H1 (cell line): ENCODE results near the gene AKR1C8. TPM values are rescaled to one million over a fixed set of nuclear protein-coding genes. Genes with fewer than 3 reads are reported as not detected.
A peak's percentile ranks its signal among the peaks of the same experiment; 100 is the strongest.

Source experiments
- CTCF ChIA-PET: fragments of 300-600 bp; sonication (Branson Sonifier 250); formaldehyde crosslinking; loops from one replicate; lab custom pipeline; 2021; ENCODE audit not compliant: partially characterized antibody; lab: Charles Lee
- POLR2A ChIA-PET: fragments of 300-600 bp; sonication (Branson Sonifier 250); formaldehyde crosslinking; loops from one replicate; lab custom pipeline; 2021; ENCODE audit warnings: inconsistent platforms; ENCODE audit not compliant: partially characterized antibody; lab: Charles Lee
- DNase-seq, 2 experiments: peaks; one replicate each; pipeline versions ENCODE4 v3.0.0 to v3.0.0-alpha.2; 2010 to 2022; ENCODE audit warnings: low spot score in 2 of 2, low read depth in 1 of 2, mixed read lengths in 1 of 2
- FAIRE-seq: peaks from 2 replicates; lab custom pipeline; 2011; peaks lifted over from hg19 to GRCh38; lab: Jason Lieb, UNC
- H2AFZ ChIP-seq: 2 replicates; pipeline ENCODE4 v1.8.1; 2012; ENCODE audit warnings: low read length, inconsistent platforms
- H2AK5ac ChIP-seq: 2 replicates; pipeline ENCODE4 v1.6.1; 2013; ENCODE audit warnings: low read depth, low read length
- H2BK120ac ChIP-seq: replicated peaks from 2 replicates; pipeline ENCODE3; 2013; ENCODE audit warnings: low read depth, low read length, inconsistent platforms
- H2BK12ac ChIP-seq: 2 replicates; pipeline ENCODE4 v1.6.1; 2013; ENCODE audit warnings: low read depth, low read length
- H2BK15ac ChIP-seq: 2 replicates; pipeline ENCODE4 v1.6.1; 2013; ENCODE audit warnings: low read length
- H2BK20ac ChIP-seq: 2 replicates; pipeline ENCODE4 v1.6.1; 2013; ENCODE audit warnings: low read length
- H2BK5ac ChIP-seq: 2 replicates; pipeline ENCODE4 v1.6.1; 2013; ENCODE audit warnings: low read depth, low read length
- H3K14ac ChIP-seq: 2 replicates; pipeline ENCODE4 v1.6.1; 2013; ENCODE audit warnings: inconsistent platforms; ENCODE audit not compliant: insufficient read length
- H3K18ac ChIP-seq: 2 replicates; pipeline ENCODE4 v1.6.1; 2013; ENCODE audit warnings: low read length; ENCODE audit errors: extremely low read depth
- H3K23ac ChIP-seq: 2 replicates; pipeline ENCODE4 v1.6.1; 2013; ENCODE audit warnings: inconsistent platforms; ENCODE audit not compliant: insufficient read length
- H3K23me2 ChIP-seq: 2 replicates; pipeline ENCODE4 v1.6.1; 2013; ENCODE audit warnings: low read depth, low read length
- H3K27ac ChIP-seq: 2 replicates; pipeline ENCODE4 v1.6.1; 2011; ENCODE audit warnings: low read depth, low read length, inconsistent platforms
- H3K27me3 ChIP-seq, 4 experiments: replicated peaks in 1 of 4; 1 replicate in 1 of 4; 2 replicates in 3 of 4; pipeline versions ENCODE4 v1.6.1 to v1.8.1; 2011 to 2013; ENCODE audit warnings: low read length in 3 of 4, mild to moderate bottlenecking in 3 of 4, inconsistent platforms in 2 of 4, mixed read lengths in 2 of 4, moderate library complexity in 1 of 4; ENCODE audit not compliant: control insufficient read depth in 3 of 4, insufficient read depth in 3 of 4; ENCODE audit errors: extremely low read depth in 1 of 4
- H3K36me3 ChIP-seq, 4 experiments: 2 replicates each; pipeline versions ENCODE4 v1.6.1 to v1.8.1; 2011 to 2013; ENCODE audit warnings: mild to moderate bottlenecking in 4 of 4, low read length in 3 of 4, moderate library complexity in 2 of 4, control low read depth in 1 of 4, inconsistent platforms in 1 of 4; ENCODE audit not compliant: insufficient read depth in 4 of 4, control insufficient read depth in 2 of 4
- H3K4ac ChIP-seq: replicated peaks from 2 replicates; pipeline ENCODE3; 2013; ENCODE audit warnings: low read length, low read depth, mixed read lengths, inconsistent platforms; ENCODE audit not compliant: insufficient read length
- H3K4me1 ChIP-seq, 4 experiments: replicated peaks in 1 of 4; 1 replicate in 1 of 4; 2 replicates in 3 of 4; pipeline versions ENCODE4 v1.6.1 to v1.8.1; 2011 to 2013; ENCODE audit warnings: low read length in 3 of 4, inconsistent platforms in 2 of 4, mixed read lengths in 1 of 4; ENCODE audit not compliant: insufficient read depth in 4 of 4, control insufficient read depth in 3 of 4
- H3K4me2 ChIP-seq, 2 experiments: 2 replicates each; pipeline versions ENCODE4 v1.6.1 to v1.8.1; 2011 to 2013; ENCODE audit warnings: low read depth in 2 of 2, low read length in 2 of 2, control low read depth in 1 of 2, inconsistent platforms in 1 of 2, mild to moderate bottlenecking in 1 of 2; ENCODE audit not compliant: insufficient read depth in 1 of 2
- H3K4me3 ChIP-seq, 4 experiments: fragments of 200-600, 300-600 bp in 1 of 4; sonication (generic), shearing (Covaris generic), sonication (Bioruptor Twin) in 1 of 4; 2 replicates each; pipeline versions ENCODE4 v1.5.1 to v1.8.1; 2011 to 2016; ENCODE audit warnings: low read length in 4 of 4, low read depth in 3 of 4, control low read depth in 2 of 4, inconsistent platforms in 2 of 4, mild to moderate bottlenecking in 2 of 4, mixed read lengths in 1 of 4, moderate library complexity in 1 of 4; ENCODE audit not compliant: insufficient read depth in 2 of 4; ENCODE audit errors: extremely low read depth in 1 of 4
- H3K56ac ChIP-seq: replicated peaks from 2 replicates; pipeline ENCODE3; 2013; ENCODE audit warnings: low read depth, mild to moderate bottlenecking, mixed read lengths, low read length, inconsistent platforms; ENCODE audit not compliant: insufficient read length
- H3K79me1 ChIP-seq: 2 replicates; pipeline ENCODE4 v1.6.1; 2013; ENCODE audit warnings: low read depth, low read length, control low read depth
- H3K79me2 ChIP-seq, 2 experiments: 2 replicates each; pipeline versions ENCODE4 v1.6.1 to v1.8.1; 2012 to 2013; ENCODE audit warnings: low read length in 2 of 2, mild to moderate bottlenecking in 2 of 2, inconsistent platforms in 1 of 2; ENCODE audit not compliant: insufficient read depth in 2 of 2, control insufficient read depth in 1 of 2
- H3K9ac ChIP-seq, 4 experiments: replicated peaks in 1 of 4; 1 replicate in 1 of 4; 2 replicates in 3 of 4; pipeline versions ENCODE4 v1.6.1 to v1.8.1; 2011 to 2013; ENCODE audit warnings: low read depth in 3 of 4, low read length in 3 of 4, control low read depth in 2 of 4, mild to moderate bottlenecking in 2 of 4, moderate library complexity in 2 of 4, inconsistent platforms in 1 of 4; ENCODE audit errors: extremely low read depth in 1 of 4
- H3K9me3 ChIP-seq, 2 experiments: 2 replicates each; pipeline versions ENCODE4 v1.6.1 to v1.8.1; 2012 to 2013; ENCODE audit warnings: mild to moderate bottlenecking in 2 of 2, moderate library complexity in 2 of 2, control low read depth in 1 of 2, inconsistent platforms in 1 of 2, low read depth in 1 of 2, low read length in 1 of 2, mixed read lengths in 1 of 2; ENCODE audit not compliant: insufficient read depth in 2 of 2
- H4K20me1 ChIP-seq, 2 experiments: replicated peaks in 1 of 2; 2 replicates each; pipeline versions ENCODE3 to v1.8.1; 2011 to 2013; ENCODE audit warnings: inconsistent platforms in 2 of 2, low read length in 2 of 2, mild to moderate bottlenecking in 1 of 2; ENCODE audit not compliant: insufficient read depth in 2 of 2, control insufficient read depth in 1 of 2
- H4K5ac ChIP-seq: 2 replicates; pipeline ENCODE4 v1.6.1; 2013; ENCODE audit warnings: low read length, low read depth, mixed read lengths, inconsistent platforms; ENCODE audit not compliant: insufficient read length
- H4K8ac ChIP-seq: 2 replicates; pipeline ENCODE4 v1.8.0; 2013; ENCODE audit warnings: mild to moderate bottlenecking, moderate library complexity, low read length, inconsistent platforms; ENCODE audit not compliant: insufficient read depth; ENCODE audit errors: extremely low read depth
- H4K91ac ChIP-seq: replicated peaks from 2 replicates; pipeline ENCODE3; 2013; ENCODE audit warnings: low read length, mixed read lengths, inconsistent platforms; ENCODE audit not compliant: insufficient read length
- CHD2 ChIP-seq: IDR thresholded peaks from 2 replicates; pipeline ENCODE4 v1.6.1; 2012; ENCODE audit warnings: low read length, improper control_type of control experiment
- RAD21 ChIP-seq, 2 experiments: IDR thresholded peaks in 1 of 2; conservative IDR thresholded peaks in 1 of 2; 2 replicates each; pipeline ENCODE4 v1.6.1; 2011; ENCODE audit warnings: low read depth in 2 of 2, low read length in 2 of 2, improper control_type of control experiment in 1 of 2, inconsistent platforms in 1 of 2, mild to moderate bottlenecking in 1 of 2, moderate library complexity in 1 of 2
- WGBS, 2 experiments: shearing (Covaris generic) in 1 of 2; methylation state at CpG; one replicate each; pipeline versions ENCODE4 v1.1.6 to v1.1.7; 2013 to 2015; ENCODE audit warnings: low lambda C conversion rate in 2 of 2, mixed read lengths in 2 of 2, inconsistent platforms in 1 of 2, low coverage in 1 of 2, missing lambda C conversion rate in 1 of 2; ENCODE audit not compliant: insufficient replicate concordance in 2 of 2, insufficient coverage in 1 of 2, insufficient read length in 1 of 2; ENCODE audit errors: extremely low coverage in 1 of 2, missing lambda C conversion rate in 1 of 2; 5-methylcytosine and 5-hydroxymethylcytosine counted together
- polyA plus RNA-seq, 7 experiments: library from polyadenylated mRNA; depleted of rRNA in 3 of 7; stranded (reverse) in 5 of 7; unstranded in 2 of 7; fragments of >200 nt in 5 of 7; fragments of 200-250 nt in 2 of 7; gene quantifications; 1 replicate in 5 of 7; 2 replicates in 1 of 7; 4 replicates in 1 of 7; pipeline versions ENCODE4 v1.2.1 to v1.2.3, GENCODE V29; 2011 to 2013; ENCODE audit warnings: missing spikeins in 2 of 7, mixed read lengths in 2 of 7
- total RNA-seq: library from RNA; stranded (reverse); fragmentation: NEBNext Ultra II Directional; extraction: Animal tissue kit (Norgen Biotek cat#: 25700); gene quantifications from 2 replicates; pipeline ENCODE4 v1.2.1, GENCODE V29; 2021

Gene AKR1C8
- total and polyA plus RNA-seq, 2 of the 8 experiments (the other 6 are each of a cell fraction or from before 2014, with no cell fraction given) = not detected

GRCh38 chr10:5195727-5196374 lies 10.9 kb upstream of the AKR1C8 start:
- no peak overlapping the region for H2BK120ac ChIP-seq
- no peaks in the 10 kb centered on the region for H3K36me3 ChIP-seq
- H4K91ac ChIP-seq = no peak overlapping the region
- peaks cover 0 to 3% (median 0%) of the 10 kb centered on the region in 4 experiments; a peak in 1 of 7 replicates for H3K4me1 ChIP-seq
- H2BK5ac ChIP-seq = no peak overlapping the region
- no peak overlapping the region for H2AFZ ChIP-seq
- H3K23ac ChIP-seq = no peak overlapping the region
- no peak overlapping the region for H4K5ac ChIP-seq
- FAIRE-seq (no peak), DNase-seq (no peak)
- no peaks in the 10 kb centered on the region for H4K20me1 ChIP-seq
- H2BK20ac ChIP-seq = no peak overlapping the region
- TF ChIP-seq CHD2 (no peak), RAD21 (IDR thresholded peaks at IDR 0.05 in 1 of 2, conservative IDR thresholded peaks at IDR 0.05 in 1 of 2; ENCODE audit: low read depth in 2 of 2, low read length in 2 of 2) (peak in 1 of 2 experiments; percentile 13; a peak in 1 of 4 replicates)
- no peak overlapping the region for H3K4me3 ChIP-seq
- H3K23me2 ChIP-seq = no peaks in the 10 kb centered on the region
- H3K4me2 ChIP-seq = no peak overlapping the region
- 81% methylated on average over 6 of the region's 6 CpGs; no CpG with 5 or more reads in 1 of the 2 experiments for WGBS, 2 experiments
- no peak overlapping the region for H2AK5ac ChIP-seq
- no peak overlapping the region for H3K14ac ChIP-seq
- H3K27ac ChIP-seq = no peak overlapping the region
- no peaks in the 10 kb centered on the region for H3K9me3 ChIP-seq
- no peak overlapping the region for H4K8ac ChIP-seq
- no peaks in the 10 kb centered on the region for H3K27me3 ChIP-seq
- H3K18ac ChIP-seq = no peak overlapping the region
- H3K79me2 ChIP-seq = no peaks in the 10 kb centered on the region
- no peak overlapping the region for H2BK15ac ChIP-seq
- no peak overlapping the region for H3K56ac ChIP-seq
- no peaks in the 10 kb centered on the region for H3K79me1 ChIP-seq
- ChIA-PET CTCF (interaction anchor here (1.4 kb wide), 1 partner anchor 346 kb away, joined by 4 read pairs; no protein-coding TSS in a partner anchor), POLR2A (no interaction called here)
- no peak overlapping the region for H3K4ac ChIP-seq
- no peak overlapping the region for H3K9ac ChIP-seq
- no peak overlapping the region for H2BK12ac ChIP-seq
